ENCODE measurements around the gene SRGAP1.

SRGAP1 gene

DNA sequence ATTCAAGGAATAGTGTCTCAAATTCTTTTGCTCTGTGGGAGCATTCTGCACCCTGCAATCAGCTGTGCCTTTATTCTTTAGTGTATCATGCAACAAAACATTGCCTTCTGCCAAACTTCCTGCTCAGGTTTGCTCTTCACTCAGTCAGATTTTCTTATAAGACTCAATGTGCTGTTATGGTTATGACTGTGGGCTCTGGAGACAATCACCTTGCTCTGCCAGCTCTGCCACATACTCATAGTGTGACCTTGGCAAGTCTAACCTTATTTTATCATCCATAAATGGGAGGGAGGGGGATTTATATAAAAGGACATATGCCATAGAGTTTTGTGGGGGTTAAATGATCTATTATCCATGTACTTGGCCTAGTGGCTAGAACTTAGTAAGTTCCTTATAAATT, 51.3 kb downstream of the SRGAP1 start:
- TF ChIP-seq, protein P1, sequence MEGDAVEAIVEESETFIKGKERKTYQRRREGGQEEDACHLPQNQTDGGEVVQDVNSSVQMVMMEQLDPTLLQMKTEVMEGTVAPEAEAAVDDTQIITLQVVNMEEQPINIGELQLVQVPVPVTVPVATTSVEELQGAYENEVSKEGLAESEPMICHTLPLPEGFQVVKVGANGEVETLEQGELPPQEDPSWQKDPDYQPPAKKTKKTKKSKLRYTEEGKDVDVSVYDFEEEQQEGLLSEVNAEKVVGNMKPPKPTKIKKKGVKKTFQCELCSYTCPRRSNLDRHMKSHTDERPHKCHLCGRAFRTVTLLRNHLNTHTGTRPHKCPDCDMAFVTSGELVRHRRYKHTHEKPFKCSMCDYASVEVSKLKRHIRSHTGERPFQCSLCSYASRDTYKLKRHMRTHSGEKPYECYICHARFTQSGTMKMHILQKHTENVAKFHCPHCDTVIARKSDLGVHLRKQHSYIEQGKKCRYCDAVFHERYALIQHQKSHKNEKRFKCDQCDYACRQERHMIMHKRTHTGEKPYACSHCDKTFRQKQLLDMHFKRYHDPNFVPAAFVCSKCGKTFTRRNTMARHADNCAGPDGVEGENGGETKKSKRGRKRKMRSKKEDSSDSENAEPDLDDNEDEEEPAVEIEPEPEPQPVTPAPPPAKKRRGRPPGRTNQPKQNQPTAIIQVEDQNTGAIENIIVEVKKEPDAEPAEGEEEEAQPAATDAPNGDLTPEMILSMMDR (IDR thresholded peaks at IDR 0.05; ENCODE audit: low read depth, low read length): no peak

DNA sequence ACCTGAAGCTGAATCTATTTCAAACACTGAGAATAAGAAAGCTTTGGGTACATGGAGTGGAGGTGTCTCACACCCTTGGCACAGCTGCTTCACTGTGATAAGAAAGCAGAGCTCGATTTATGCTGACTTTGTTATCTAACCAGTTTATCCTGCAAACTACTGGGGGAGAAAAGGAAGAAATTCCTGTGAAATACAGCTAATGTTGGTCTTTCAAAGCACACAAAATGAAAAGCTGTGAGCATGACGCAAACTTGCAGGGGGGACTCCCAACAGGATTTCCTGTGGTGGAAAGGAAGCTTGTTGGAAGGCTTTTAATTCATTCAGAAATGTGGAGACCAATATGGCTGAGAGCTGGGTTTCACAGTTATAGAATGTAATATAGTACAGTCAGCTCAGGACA, 53.4 kb downstream of the SRGAP1 start:
- TF ChIP-seq, protein P1 (IDR thresholded peaks at IDR 0.05; ENCODE audit: low read depth, low read length): no peak
- H3K4me3 ChIP-seq (ENCODE audit: low read depth, low read length): no peak overlapping the region

More for the DNA sequence above, 51.3 kb downstream of the SRGAP1 start:
- H3K4me3 ChIP-seq (ENCODE audit: low read depth, low read length): no peak overlapping the region

DNA sequence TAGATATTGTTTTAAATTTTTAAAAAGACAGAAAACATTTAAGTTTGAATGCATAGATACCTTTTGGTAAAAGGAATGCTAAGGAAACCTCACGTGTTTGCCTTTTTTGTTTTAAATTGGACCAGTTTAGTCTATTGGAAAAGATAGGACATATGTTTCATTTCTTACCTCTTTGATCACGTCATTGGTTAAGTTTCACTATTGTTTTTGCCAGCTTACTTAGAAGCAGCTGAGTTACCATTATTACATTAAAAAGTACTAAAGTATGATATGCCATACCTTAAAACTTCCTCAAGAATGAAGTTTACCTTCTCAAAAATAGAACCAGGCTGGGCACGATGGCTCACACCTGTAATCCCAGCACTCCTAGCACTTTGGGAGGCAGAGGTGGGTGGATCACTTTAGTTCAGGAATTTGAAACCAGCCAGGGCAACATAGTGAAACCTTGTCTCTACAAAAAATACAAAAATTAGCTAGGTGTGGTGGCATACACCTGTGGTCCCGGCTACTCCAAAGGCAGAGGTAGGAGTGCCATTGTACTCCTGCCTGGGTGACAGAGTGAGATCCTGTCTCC, 54.4 kb downstream of the SRGAP1 start:
- no peak overlapping the region for H3K4me3 ChIP-seq (ENCODE audit: low read depth, low read length)
- TF ChIP-seq, protein P1 (IDR thresholded peaks at IDR 0.05; ENCODE audit: low read depth, low read length): no peak

DNA sequence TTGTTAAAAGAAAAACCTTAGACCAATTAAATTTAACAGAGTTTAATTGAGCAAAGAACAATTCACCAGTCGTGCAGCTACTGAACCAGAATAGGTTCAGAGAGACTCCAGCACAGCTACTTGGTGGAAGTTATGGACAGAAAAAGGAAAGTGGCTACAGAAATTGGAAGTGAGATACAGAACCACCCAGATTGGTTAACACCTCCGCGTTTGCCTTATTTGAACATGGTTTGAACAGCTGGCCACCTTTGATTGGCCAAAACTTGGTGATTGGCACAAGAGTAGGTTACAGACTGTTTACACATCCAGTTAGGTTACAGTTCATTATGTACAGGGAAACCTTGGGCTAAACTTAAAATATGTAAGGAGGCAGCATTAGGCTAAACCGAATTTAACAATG, 54.9 kb downstream of the SRGAP1 start:
- TF ChIP-seq, protein P1 (IDR thresholded peaks at IDR 0.05; ENCODE audit: low read depth, low read length): no peak
- H3K4me3 ChIP-seq (ENCODE audit: low read depth, low read length): no peak overlapping the region

DNA sequence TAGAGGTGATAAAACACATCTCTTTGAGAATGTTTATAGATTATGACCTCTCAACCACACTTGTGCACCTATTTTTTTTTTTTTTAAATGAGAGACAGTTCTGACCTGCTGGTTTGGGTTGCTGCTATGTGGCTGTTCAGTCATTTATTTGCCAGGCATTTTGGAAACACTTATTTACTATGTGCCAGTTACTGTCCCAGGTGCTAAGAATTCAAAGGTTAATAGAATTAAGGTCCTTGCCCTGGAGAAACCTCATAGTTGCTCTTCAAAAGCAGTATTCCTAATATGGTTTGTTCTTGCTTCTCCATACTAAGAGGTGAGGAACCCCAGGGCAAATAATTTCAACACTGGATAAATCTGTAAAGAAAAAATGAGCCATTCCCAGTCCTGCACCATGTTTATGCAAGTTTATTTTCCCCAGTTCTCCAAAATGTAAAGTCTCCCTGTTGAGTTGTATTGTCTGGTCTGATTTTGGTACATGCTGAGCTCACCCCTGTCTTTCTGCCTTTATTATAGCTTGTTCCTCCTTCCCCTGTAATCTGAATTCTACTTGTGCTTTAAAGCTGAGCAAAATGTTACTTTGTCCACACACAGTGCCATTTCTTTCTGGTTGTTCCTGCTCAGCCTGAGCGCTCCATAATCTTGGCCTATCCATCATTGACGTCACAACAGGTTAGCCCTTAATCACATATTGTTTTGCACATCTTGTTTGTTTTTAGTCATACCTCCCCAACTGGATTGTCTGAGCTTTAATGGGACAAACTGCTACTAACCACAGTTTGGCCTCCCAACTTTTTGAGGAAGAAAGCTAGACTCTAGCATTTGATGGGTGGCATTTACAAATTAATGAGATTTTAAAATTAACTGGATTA, 56.7 kb downstream of the SRGAP1 start:
- H3K4me3 ChIP-seq (ENCODE audit: low read depth, low read length): no peak overlapping the region
- TF ChIP-seq, protein P1 (IDR thresholded peaks at IDR 0.05; ENCODE audit: low read depth, low read length): no peak

DNA sequence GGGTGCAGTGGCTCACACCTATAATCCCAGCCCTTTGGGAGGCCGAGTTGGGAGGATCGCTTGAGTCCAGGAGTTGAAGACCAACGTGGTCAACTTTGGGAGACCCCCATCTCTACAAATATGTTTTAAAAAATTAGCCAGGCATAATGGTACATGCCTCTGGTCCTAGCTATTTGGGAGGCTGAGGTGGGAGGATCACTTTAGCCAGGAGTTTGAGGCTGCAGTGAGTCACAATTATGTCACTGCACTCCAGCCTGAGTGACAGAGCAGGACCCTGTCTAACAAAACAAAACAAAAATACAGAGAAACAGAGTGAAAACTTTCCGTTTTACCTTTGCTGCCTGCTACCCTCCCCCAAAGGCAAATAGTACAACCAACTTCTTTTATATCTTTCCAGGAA, 60.2 kb downstream of the SRGAP1 start:
- H3K4me3 ChIP-seq (ENCODE audit: low read depth, low read length): no peak overlapping the region
- TF ChIP-seq, protein P1 (IDR thresholded peaks at IDR 0.05; ENCODE audit: low read depth, low read length): no peak

DNA sequence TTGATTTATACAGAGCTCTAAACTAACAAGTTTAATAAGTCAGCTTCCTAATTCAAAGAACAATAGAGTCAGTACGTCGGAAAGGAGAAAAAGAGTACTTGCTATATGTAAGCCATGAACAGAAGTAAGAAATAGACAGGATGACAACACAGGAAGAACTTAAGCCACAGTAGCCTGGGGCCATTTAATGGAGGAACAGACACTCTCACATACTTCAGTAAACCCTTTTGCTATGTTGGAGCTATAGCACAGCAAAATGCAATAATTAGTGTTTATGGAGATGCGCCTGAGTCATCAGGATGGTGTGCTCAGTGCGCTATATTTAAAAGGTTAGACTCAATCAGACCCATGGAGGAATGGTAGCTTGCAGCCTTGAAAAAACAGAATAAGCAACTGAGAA, 61.0 kb downstream of the SRGAP1 start:
- H3K4me3 ChIP-seq (ENCODE audit: low read depth, low read length): no peak overlapping the region
- TF ChIP-seq, protein P1 (IDR thresholded peaks at IDR 0.05; ENCODE audit: low read depth, low read length): no peak

Measured in WI38 (cell line).